ENCODE measurements around the gene MCC.

Gene MCC

DNA sequence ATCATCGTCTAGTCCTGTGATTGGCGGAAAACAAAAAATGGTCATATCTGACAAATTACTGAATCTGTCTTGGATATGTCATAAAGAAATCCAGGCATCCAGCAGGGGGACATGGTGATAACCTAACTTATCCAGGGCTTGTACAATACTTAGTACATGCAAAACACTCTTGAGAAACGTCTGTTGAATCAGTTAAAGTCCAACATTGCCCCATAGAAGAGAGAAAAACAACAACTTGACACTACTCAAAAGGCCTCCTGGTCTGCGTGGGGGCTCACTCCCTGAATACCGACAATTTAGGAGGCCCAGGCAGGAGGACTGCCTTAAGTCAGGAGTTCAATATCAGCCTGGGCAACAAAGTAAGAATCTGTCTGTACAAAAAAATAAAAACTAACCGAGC lies 294.1 kb downstream of the MCC start:
- no peak overlapping the region for H3K4me3 ChIP-seq (replicated peaks; ENCODE audit: insufficient read depth, low read length)
- no peak for DNase-seq (ENCODE audit: low read depth in 1 of 2, low spot score in 1 of 2)
- TF ChIP-seq, protein P1, sequence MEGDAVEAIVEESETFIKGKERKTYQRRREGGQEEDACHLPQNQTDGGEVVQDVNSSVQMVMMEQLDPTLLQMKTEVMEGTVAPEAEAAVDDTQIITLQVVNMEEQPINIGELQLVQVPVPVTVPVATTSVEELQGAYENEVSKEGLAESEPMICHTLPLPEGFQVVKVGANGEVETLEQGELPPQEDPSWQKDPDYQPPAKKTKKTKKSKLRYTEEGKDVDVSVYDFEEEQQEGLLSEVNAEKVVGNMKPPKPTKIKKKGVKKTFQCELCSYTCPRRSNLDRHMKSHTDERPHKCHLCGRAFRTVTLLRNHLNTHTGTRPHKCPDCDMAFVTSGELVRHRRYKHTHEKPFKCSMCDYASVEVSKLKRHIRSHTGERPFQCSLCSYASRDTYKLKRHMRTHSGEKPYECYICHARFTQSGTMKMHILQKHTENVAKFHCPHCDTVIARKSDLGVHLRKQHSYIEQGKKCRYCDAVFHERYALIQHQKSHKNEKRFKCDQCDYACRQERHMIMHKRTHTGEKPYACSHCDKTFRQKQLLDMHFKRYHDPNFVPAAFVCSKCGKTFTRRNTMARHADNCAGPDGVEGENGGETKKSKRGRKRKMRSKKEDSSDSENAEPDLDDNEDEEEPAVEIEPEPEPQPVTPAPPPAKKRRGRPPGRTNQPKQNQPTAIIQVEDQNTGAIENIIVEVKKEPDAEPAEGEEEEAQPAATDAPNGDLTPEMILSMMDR (IDR thresholded peaks at IDR 0.05; ENCODE audit: insufficient read depth, low read length) = no peak
- TF ChIP-seq SPI1 (IDR thresholded peaks at IDR 0.05; ENCODE audit: borderline replicate concordance, low read depth) (no peak), GABPA (IDR thresholded peaks at IDR 0.05; ENCODE audit: low read depth) (no peak), POLR2AphosphoS5 (IDR thresholded peaks at IDR 0.05; ENCODE audit: low read depth) (no peak)
- TF ChIP-seq, protein P2, sequence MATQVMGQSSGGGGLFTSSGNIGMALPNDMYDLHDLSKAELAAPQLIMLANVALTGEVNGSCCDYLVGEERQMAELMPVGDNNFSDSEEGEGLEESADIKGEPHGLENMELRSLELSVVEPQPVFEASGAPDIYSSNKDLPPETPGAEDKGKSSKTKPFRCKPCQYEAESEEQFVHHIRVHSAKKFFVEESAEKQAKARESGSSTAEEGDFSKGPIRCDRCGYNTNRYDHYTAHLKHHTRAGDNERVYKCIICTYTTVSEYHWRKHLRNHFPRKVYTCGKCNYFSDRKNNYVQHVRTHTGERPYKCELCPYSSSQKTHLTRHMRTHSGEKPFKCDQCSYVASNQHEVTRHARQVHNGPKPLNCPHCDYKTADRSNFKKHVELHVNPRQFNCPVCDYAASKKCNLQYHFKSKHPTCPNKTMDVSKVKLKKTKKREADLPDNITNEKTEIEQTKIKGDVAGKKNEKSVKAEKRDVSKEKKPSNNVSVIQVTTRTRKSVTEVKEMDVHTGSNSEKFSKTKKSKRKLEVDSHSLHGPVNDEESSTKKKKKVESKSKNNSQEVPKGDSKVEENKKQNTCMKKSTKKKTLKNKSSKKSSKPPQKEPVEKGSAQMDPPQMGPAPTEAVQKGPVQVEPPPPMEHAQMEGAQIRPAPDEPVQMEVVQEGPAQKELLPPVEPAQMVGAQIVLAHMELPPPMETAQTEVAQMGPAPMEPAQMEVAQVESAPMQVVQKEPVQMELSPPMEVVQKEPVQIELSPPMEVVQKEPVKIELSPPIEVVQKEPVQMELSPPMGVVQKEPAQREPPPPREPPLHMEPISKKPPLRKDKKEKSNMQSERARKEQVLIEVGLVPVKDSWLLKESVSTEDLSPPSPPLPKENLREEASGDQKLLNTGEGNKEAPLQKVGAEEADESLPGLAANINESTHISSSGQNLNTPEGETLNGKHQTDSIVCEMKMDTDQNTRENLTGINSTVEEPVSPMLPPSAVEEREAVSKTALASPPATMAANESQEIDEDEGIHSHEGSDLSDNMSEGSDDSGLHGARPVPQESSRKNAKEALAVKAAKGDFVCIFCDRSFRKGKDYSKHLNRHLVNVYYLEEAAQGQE (IDR thresholded peaks at IDR 0.05; ENCODE audit: insufficient replicate concordance, low read depth) = no peak
- H3K27ac ChIP-seq (replicated peaks) = no peak overlapping the region
- H3K27me3 ChIP-seq (ENCODE audit: insufficient read depth, poor library complexity, severe bottlenecking) = no peaks in the 10 kb centered on the region

DNA sequence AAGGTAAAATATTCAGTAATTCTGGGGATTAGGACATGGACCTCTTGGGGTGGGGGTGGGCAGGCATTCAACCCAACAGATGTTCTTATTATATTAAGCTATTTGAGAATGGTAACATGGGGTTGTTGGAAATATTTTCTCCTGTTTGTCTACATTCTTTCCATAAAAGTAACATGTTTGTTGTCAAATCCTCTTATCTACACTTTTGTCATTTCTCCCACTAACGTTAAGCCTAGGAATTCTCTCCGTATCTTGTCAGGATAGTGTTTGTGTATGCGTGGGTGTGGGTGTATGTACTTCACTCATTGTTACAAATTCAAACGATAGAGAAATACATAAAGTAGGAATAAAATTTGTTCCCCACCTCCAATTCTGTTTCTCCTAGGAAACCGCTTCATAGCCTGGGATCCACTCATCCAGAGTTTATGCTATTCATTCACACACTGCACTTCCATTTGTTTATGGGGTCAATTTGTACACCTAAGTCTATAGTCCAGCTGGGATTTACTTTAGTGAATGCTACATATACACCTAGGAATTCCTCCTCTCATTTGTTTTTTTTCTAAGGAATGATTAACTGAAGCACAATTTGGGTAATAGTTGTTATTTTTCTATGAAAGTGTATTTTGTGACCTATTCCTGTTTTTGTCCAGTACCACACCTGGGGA lies 294.8 kb downstream of the MCC start:
- no peak for DNase-seq (ENCODE audit: low read depth in 1 of 2, low spot score in 1 of 2)
- Histone ChIP-seq H3K27ac (replicated peaks) (no peak overlapping the region), H3K27me3 (ENCODE audit: insufficient read depth, poor library complexity, severe bottlenecking) (no peaks in the 10 kb centered on the region), H3K4me3 (replicated peaks; ENCODE audit: insufficient read depth, low read length) (no peak overlapping the region)
- TF ChIP-seq POLR2AphosphoS5 (IDR thresholded peaks at IDR 0.05; ENCODE audit: low read depth) (no peak), GABPA (IDR thresholded peaks at IDR 0.05; ENCODE audit: low read depth) (no peak), SPI1 (IDR thresholded peaks at IDR 0.05; ENCODE audit: borderline replicate concordance, low read depth) (no peak)
- TF ChIP-seq, protein P2 (IDR thresholded peaks at IDR 0.05; ENCODE audit: insufficient replicate concordance, low read depth) = no peak
- TF ChIP-seq, protein P1 (IDR thresholded peaks at IDR 0.05; ENCODE audit: insufficient read depth, low read length) = no peak

DNA sequence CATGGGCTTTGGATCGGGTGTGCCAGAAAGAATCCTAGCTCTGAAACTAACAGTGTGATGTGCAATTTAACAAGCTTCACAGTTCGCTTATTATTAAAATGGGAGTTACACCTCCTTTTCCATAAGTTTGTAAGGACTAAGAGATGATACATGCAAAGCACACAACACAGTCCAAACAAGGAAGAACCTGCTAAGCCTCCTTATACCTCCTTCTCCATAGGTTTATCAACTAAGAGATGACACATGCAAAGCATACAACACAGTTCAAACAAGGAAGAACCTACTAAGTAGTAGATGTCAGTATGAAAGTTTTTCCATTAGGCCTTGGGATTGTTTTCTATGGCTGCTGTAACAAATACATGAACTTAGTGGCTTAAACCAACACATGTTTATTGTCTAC lies 295.7 kb downstream of the MCC start:
- no peak overlapping the region for H3K27ac ChIP-seq (replicated peaks)
- TF ChIP-seq, protein P2 (IDR thresholded peaks at IDR 0.05; ENCODE audit: insufficient replicate concordance, low read depth) = no peak
- TF ChIP-seq, protein P1 (IDR thresholded peaks at IDR 0.05; ENCODE audit: insufficient read depth, low read length) = no peak
- TF ChIP-seq POLR2AphosphoS5 (IDR thresholded peaks at IDR 0.05; ENCODE audit: low read depth) = no peak
- TF ChIP-seq SPI1 (IDR thresholded peaks at IDR 0.05; ENCODE audit: borderline replicate concordance, low read depth) = no peak
- no peak for TF ChIP-seq GABPA (IDR thresholded peaks at IDR 0.05; ENCODE audit: low read depth)
- no peak for DNase-seq (ENCODE audit: low read depth in 1 of 2, low spot score in 1 of 2)
- no peak overlapping the region for H3K4me3 ChIP-seq (replicated peaks; ENCODE audit: insufficient read depth, low read length)
- no peaks in the 10 kb centered on the region for H3K27me3 ChIP-seq (ENCODE audit: insufficient read depth, poor library complexity, severe bottlenecking)
